Immature natural killer cell (primary cell): ENCODE measurements around the gene CSRNP3. TPM values are rescaled to one million over a fixed set of nuclear protein-coding genes. Genes with fewer than 3 reads are reported as not detected.

ENCODE experiments used
- polyA plus RNA-seq, 3 donors: library from polyadenylated mRNA; unstranded; fragments of 300-500 nt; fragmentation: Illumina TruSeq; gene quantifications; one replicate each; pipeline ENCODE4 v1.2.3, GENCODE V29; 2021

CSRNP3 gene
- polyA plus RNA-seq, 3 donors from 2014 or later = not detected

Other genes starting within 250 kb of the CSRNP3 start
- not detected for gene SCN2A, start 230.3 kb upstream of the CSRNP3 start, polyA plus RNA-seq